Measurements from ENCODE around the gene EPHB2.

- TF ChIP-seq REST (IDR thresholded peaks at IDR 0.05; ENCODE audit: insufficient read depth in 1 of 2, low read depth in 2 of 2, low read length in 2 of 2) (no peak), SIN3A (IDR thresholded peaks at IDR 0.05; ENCODE audit: borderline replicate concordance, insufficient read depth, low read length) (no peak)
Measured at GRCh38 chr1:22712502-22713271, 2.0 kb downstream of the EPHB2 start.

All from PFSK-1 (cell line).